Activated CD4-positive, CD25-positive, alpha-beta regulatory T cell treated with anti-CD3 and anti-CD28 coated beads, Interleukin-2, amount 50 U/mL, for 72 hours (primary cell): ENCODE results near the gene PINLYP.
"Not testable (repeated sequence)": the region's sequence is repeated elsewhere in the genome, so short reads cannot be mapped to it uniquely, and the experiment has no call there.

Experiments used
- DNase-seq: peaks from one replicate; pipeline ENCODE4 v3.0.0; 2021

Gene PINLYP

DNA sequence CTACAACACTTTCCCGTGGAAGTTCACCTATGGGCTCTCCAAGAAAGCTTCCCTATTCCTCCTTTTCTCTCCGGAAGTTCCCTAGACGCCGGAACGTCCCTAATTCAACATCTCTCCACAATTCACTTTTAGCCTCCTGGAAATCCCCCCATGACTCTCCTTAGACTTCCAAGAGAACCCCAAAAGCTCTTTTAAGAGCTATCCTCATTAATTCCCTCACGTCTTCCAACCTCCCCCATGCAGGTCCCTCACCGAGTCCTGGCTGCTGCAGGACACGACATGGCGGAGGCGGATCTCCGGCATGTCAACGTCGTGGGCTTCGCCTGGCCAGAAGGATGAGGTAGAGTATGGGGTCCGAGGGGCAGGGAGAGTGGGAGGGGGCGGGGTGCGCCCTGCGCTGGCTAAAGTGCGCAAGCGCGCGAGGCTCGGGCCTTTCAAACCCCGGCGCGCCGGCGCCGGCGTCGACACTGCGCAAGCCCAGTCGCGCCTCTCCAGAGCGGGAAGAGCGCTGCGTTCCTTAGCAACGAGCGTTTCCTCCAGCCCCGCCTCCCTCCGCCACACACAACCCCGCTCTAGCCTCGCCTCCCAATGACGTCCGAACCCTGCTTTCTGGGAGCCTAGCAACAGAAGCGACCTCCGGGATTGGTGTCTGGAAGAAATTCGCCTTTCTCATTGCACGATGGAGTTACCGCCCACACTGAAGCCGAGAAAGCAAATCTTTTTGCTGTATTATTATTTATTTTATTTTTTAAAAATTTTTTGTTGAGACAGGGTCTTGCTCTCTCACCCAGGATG lies at the start of gene PINLYP, which contains the start of gene XRCC1:
Gene PINLYP (plus strand): TSS at position 646 of the 795 bp plus-strand sequence. CDS start 1,391 bp downstream, outside the sequence.
Gene XRCC1 (minus strand): TSS at position 372 of the 795 bp plus-strand sequence. CDS start 69 bp downstream, at position 303.
- peak; percentile 91 for DNase-seq

DNA sequence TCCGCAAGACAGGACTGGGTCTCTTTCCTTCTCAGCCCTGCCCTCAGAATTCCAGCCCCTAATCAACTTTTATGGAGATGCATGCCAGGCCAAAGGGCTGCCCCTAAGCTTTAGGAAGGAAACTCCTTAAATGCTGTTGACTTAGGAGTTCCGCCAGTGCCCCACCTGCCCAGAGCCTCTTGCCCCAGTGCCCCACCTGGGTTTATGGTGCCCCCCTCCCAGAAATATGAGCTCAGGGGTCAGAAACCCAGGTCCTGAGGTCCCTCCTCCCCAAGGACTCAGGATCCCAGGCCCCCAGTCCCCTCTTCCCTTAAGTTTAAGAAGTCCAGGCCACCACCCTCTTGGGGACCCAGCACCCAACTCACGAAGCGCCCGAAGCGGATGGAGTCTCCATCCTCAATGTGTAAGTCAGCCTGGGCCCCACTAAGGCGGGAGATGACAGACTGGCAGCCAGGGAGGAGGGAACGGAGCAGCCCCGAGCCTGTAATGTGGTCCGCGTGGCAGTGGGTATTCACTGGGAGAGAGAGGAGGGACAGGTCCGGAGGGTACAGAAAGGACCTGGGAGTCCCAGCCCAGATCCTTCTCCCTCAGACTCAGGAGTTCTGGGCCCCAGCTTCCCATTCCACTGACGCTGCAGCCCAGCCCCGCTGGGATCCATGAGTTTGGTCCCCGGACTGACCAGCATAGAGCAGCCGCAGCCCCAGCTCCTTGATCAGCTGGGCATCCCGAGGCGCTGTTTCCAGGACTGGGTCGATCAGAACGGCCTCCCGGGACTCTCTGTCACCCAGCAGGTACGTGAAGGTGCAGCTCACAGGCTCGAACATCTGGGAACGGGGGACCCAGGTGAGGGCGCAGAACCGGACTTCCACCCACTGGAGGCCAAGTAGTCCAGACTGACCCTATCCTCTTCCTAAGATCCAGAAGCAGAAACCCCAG lies 49.5 kb upstream of the PINLYP start:
- DNase-seq, result no peak

DNA sequence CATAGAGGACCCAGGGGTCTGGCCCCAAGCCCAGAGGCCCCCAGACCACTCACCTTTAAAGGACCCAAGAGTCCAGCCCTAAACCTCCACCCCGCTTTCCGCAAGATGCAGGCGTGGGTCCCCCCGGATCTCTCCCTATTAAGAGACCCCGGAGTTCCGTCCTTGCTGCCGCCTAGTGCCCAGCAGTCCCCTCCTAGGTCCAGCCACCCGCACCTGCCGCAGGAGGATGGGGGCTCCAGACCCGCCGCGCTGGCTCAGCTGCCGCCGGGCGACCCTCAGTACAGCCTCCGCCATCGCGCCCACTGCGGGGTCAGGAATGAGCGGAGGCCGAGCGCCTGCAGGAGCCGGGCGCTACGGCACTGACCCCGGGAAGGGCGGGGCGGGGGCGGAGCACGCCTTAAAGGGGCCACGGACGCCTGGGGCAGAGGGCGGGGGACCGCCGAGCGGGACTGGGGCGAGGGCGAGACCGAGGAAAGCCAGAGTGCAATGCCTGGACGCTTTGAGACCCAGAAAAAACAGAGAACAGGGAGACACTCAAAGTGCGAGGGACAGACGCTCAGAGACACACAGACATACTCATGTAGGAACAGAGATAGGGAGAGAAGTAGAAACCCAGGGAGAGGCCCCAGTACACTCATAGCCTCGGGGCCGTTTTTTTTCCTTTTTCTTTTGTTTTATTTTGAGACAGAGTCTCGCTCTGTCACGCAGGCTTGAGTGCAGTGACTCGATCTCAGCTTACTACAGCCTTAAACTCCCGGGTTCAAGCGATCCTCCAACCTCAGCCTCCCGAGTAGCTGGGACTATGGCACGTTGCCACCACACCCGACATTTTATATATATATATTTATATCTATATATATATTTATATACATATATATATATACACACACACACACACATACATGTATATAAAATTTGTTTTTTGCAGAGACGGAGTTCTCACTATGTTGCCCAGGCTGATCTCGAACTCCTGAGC lies 48.4 kb upstream of the PINLYP start, which contains the start of gene ETHE1:
Gene ETHE1 (minus strand): TSS at position 318 of the 976 bp plus-strand sequence. CDS start 24 bp downstream, at position 294.
- DNase-seq, result peak; percentile 80

DNA sequence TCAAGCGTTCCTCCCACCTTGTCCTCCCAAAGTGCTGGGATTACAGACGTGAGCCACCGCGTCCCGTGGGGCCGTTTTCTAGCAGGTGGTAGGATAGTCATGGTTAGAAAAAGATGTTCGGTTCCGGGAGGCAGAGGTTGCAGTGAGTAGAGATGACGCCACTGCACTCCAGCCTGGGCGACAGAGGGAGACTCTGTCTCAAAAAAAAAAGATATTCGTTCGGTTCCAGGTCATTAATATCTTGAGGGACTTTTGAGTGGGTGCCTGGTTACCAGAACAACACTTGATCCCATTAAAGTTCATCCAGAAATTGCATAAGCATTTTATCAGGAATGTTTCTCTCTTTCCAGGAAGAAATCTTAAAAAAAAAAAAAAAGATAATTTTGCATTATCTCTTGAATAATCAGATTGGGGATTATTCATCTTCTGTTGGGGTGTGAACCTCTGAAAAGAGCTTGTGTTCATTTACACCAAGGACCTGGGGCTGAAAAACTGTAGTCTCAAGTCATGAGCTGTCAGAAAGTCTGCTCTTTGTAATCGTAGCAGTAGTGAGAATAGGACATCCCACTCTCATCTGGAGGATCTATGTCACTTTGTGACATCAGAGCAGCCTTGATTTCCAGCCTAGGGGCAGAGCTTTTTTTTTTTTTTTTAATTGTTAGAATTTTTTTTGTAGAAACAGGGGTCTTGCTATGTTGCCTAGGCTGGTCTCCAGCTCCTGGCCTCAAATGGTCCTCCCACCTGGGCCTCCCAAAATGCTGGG lies 47.6 kb upstream of the PINLYP start:
- no peak for DNase-seq

DNA sequence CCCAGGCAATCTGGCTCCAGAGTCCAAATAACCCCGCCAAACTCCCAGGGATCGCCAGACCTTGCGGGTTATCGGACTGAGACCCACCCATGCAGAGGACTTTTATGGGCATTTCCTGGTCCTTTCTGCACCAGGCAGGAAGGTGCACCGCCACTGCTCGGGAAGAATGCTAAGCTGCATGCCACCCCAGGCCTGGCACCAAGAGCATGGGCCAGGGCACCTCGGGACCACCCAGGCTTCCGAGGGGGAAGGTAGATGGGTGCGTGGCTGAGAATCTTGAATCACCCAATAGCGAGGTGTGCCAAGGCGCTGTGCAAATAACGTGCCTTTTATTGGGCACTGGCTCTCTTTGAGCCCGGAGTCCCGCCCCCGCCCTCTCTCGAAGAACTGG lies 43.0 kb upstream of the PINLYP start:
- DNase-seq, result no peak

DNA sequence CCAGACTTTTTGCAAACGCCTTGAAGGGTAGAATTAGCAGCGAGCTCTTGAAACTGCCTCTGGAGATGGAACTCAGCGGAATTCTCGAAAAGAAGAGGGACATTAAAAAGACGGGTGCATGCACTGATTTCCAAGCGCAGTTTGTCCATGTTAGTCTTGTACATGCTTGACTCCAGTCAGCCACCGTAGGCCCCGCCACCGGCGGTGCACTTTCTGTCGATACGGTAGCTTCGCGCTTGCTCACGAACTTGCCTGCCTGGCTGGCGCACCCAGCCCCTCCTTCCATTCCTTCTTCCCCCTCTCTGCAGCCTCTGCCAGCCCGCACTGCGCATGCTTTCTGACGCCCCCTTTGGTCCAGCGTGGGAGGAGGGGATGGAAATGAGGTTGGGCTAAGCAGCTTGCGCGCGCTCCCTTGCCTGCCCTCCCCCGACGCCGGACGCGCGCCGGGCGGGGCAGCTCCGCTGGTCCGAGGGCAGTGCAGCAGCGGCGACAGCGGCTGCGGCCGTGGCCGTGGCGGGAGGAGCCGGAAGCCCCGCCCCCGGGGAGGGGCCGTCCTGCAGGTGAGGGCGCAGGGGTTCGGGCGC lies 42.5 kb upstream of the PINLYP start, which contains the start of gene ZNF575:
Gene ZNF575 (plus strand): TSS at position 227 of the 584 bp plus-strand sequence. CDS start 1,235 bp downstream, outside the sequence.
- DNase-seq, result peak; percentile 77

DNA sequence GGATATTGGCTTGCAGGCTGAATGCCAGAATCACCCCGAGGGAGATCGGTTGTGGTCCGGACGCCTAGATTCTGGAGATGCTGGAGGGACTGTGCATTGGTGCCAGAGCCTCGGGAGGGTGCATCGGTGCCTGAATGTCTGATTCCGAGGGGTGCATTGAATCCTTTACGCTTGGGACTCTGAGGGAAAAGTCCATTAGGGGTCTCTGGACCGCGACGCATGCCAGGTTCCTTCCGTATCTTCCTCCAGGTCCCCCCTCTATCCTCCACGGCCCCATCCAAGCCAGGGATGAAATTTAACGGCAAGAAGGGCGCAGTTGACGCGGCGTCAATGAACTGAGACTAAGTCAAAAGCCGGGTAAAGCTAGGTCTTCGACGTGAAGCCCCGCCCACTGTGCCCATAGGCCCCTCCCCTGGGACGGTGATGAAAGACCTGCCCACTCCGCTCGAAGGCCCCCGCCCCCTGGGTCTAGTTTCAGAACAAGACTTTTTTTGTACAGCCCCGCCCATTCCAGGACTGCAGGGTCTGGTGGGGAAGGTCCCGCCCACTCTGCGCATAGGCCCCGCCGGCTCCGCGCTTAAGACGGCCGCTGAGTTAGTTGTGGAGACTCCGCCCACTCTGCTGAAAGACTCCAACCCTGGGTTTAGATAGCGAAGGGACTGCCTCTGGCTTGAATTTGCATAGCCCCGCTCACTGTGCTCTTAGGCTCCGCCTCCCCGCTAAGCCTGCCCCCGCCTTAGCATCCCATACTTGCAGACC lies 41.9 kb upstream of the PINLYP start:
- DNase-seq, result peak; percentile 92

DNA sequence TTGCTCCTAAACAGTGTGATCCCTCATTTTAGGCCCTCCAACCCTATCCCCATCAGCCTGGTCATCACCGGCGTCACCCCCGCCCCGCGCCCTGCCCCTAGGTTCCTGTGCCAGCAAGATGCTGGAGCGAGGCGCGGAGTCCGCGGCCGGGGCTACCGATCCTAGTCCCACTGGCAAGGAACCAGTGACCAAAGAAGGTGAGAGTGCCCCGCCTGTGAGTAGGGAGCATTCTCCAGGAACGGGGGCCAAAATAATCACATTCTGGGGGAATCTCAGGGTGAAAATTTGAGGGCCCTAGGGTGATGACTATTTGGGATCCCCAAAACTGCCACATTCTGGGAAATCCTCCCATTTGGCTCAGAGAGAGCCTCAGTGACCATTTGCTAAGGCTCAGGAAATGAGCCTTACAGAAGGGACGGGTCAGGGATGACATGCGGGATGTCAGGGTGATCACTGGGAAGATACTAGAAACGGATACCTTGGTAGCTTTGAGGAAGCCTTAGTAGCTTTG lies 41.2 kb upstream of the PINLYP start:
- DNase-seq, result no peak

DNA sequence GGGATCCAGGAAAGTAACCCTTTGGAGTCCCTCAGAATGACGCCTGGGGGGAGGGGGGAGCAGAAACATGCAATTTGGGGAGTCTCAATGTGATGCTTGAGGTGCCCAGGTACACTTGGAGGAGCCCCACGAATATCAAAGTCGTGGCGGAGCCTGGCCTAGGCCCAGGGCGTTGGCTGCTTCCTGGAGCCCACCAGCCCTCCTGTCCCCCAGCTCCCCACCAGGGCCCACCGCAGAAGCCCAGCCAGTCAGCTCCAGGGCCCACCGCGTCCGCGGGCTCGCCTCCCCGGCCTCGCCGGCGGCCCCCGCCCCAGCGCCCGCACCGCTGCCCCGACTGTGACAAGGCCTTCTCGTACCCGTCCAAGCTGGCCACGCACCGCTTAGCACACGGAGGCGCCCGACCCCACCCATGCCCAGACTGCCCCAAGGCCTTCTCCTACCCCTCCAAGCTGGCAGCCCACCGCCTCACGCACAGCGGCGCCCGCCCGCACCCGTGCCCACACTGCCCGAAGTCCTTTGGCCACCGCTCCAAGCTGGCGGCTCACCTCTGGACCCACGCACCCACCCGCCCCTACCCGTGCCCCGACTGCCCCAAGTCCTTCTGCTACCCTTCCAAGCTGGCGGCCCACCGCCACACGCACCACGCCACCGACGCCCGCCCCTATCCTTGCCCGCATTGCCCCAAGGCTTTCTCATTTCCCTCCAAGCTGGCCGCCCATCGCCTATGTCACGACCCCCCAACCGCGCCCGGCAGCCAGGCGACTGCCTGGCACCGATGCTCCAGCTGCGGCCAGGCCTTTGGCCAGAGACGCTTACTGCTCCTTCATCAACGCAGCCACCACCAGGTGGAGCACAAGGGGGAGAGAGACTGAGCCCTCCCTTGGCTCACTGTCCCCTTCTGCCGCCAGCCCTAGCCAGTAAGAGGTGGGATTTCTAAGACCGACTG lies 40.5 kb upstream of the PINLYP start:
- DNase-seq, result peak; percentile 39

DNA sequence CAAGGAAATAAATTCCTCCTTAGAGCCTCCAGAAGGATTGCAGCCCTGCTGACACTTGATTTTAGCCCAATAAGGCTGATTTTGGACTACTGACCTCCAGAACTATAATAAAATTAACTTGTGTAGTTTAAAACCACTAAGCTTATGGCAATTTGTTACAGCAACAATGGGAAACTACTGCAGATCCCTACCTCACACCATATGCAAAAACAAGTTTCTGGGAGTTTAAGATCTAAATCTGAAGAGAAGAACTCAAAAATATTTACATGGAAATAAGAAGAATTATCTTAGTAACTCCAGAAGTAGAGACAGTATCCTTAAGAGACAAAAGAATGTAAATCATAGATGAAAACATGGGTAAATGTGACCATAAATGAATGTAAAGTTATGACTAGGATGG lies 36.7 kb upstream of the PINLYP start:
- DNase-seq, result no peak

DNA sequence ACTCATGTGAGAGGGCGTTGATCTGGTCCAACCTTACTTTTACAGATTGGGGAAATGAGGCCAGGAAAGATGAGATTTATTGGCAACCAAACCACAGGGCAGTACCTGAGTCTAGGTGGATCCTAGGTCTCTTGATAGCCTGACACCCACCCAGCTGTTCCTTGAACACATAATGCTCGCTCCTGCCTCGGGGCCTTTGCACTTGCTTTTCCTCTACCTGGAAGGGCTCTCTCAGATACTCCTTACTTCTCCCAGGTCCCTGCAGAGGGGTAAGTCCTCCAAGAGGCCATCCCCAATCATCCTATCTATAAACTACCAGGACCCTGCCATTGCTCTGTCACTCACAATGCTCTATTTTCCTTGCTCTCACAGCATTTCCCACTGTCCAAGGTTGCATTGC lies 35.2 kb upstream of the PINLYP start:
- DNase-seq, result no peak

DNA sequence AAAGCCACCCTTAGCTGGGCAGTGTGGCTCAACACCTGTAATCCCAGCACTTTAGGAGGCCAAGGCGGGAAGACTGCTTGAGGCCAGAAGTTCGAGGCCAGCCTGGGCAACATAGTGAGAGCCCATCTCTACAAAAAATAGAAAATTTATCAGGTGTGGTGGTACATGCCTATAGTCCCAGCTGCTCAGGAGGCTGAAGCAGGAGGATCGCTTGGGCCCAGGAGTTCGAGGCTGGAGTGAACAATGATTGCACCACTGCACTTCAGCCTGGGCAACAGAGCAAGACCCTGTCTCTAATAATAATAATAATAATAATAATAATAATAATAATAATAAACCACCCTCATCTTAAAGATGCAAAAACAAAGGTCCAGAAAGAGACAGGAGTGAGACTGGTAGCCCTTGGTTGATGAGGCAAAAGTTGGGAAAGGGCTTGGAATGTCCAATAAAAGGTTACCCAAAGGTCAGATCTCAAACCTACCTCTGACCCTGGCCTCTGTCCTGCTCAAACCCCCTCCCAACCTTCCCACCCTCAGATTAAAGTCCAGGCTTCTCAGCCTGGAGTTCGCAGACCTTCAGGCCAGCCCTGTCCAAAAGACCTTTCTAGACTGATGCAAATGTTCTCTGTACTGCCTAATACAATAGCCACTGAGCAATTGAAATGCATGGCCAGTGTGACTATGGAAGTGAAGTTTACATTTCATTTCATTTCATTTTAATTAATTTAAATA lies 33.5 kb upstream of the PINLYP start:
- no peak for DNase-seq

DNA sequence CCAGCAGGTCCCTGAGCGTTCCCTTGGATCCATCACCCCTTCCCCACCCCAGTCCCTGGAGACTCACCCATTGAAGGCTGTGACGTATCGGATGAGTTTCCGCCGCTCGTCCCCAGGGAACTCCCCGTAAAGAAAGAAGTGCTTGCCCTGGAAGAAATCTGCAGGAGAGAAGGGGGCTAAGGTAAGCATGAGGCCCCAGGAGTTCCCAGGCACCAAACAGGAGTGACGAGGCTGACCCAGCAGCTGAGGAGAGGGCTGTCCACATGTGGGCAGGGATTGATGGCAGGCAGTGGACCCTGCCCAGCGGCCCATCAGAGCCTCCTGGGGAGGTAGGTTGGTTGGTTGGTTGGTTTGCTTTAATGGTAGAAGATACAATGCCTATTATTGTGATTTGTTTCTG lies 31.5 kb upstream of the PINLYP start:
- DNase-seq, result no peak

DNA sequence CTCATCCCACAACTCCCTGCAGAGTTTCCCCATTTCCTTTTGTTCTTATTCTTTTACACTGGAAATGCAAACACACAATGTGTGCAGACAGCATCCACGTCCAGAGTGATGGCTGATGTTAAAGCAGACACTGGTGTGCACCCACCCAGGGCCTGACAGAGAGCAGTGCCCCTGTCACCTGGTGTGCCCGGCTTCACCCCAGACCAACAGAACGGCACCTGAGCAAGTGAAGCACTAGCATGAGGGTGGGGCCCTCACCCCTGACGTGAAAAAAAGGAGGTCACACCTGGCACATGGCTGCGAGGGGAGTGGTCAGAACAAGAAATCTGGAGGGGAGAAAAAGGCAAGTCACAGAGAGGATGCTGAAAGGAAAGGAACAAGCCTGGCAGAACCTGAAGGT lies 30.3 kb upstream of the PINLYP start:
- DNase-seq, result no peak

DNA sequence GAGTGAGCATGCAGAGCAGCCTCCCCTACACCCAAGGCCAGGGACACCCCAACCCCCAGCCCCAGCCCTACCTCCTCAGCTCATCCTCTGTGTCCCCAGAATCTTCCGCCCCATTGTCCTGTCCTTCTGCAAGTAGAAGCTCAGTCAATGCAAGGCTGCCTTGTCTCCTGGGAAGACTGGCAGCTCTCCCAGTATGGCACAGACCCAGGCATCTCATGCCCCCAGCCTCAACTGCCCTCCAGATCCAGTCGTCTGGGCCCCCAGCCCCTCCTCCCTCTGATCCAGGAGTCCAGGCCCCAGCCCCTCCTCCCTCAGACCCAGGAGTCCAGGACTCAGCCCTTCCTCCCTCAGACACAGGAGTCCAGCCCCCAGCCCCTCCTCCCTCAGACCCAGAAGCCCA lies 29.6 kb upstream of the PINLYP start:
- no peak for DNase-seq

DNA sequence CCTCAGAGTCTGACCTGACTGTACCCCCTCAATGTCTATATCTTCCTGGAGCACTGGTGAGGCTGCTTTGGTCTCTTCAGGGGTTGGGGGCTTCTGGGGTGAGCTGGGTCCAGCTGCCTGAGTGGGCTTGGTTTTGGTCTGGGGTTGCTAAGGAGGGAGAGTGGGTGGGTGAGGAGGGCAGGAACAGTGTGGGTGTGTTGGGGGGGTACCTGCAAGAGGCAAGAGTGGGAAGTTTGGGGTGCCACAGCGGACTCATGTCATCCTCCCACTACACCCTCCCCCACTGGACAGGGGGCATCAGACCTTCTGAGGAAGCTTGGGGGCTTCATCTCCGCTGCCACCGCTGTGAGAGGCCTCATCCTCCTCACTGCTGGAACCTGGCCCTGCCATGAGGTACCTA lies 29.0 kb upstream of the PINLYP start:
- DNase-seq, result no peak

DNA sequence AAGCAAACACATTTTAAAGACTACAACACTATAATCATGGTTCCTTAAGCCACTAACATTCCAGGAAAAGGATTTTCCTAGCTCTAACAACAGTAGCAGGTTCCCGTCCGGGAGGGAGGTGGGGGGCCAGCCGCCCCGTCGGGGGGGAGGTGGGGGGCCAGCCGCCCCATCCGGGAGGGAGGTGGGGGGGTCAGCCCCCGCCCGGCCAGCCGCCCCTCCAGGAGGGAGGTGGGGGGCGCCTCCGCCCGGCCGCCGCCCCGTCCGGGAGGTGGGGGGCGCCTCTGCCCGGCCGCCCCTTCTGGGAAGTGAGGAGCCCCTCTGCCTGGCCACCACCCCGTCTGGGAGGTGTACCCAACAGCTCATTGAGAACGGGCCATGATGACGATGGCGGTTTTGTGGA lies 27.7 kb upstream of the PINLYP start:
- DNase-seq, result not testable (repeated sequence)

DNA sequence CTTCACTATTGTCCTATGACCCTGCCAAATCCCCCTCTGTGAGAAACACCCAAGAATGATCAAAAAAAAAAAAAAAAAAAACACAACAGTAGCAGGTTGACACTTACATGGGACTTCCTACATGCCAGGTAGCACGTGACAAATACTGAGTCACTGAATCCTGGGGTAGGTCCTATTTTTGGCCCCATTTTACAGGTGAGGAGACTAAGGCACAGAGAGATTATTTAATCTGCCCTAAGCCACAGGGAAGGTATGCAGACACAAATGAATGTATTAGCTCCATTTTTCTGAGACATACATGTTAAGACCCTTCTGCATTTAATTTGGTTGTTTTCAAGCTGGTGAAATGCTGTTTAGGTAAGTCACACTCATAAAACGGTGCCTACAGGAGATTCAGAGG lies 26.9 kb upstream of the PINLYP start:
- no peak for DNase-seq
